Right lobe of liver (tissue), 6 donors: ENCODE data around the gene C10orf71. TPM values are rescaled to one million over a fixed set of nuclear protein-coding genes. Genes with fewer than 3 reads are reported as not detected.

Experiments
- ATAC-seq, 4 donors: fragments of 200-7000 bp; cut with Tn5 transposase; one replicate each; pipeline ENCODE4 v1.9.1; 2020; ENCODE audit warnings: mild to moderate bottlenecking in 4 of 4, moderate library complexity in 4 of 4
- DNase-seq, 3 donors: peaks; one replicate each; pipeline ENCODE4 v3.0.0-alpha.2; 2020
- H3K27ac ChIP-seq, 3 donors: fragments of 200-600 bp; one replicate each; pipeline ENCODE4 v1.8.0; 2022
- H3K27me3 ChIP-seq, 2 donors: fragments of 200-600 bp; one replicate each; pipeline ENCODE4 v1.8.0; 2022
- H3K36me3 ChIP-seq, 4 donors: fragments of 200-600 bp; sonication (generic) in 1 of 4; one replicate each; pipeline versions ENCODE4 v1.5.1 to v1.8.0; 2017 to 2022; ENCODE audit warnings: control low read depth in 1 of 4
- H3K4me1 ChIP-seq, 4 donors: fragments of 200-600 bp; sonication (generic) in 1 of 4; one replicate each; pipeline versions ENCODE4 v1.5.1 to v1.8.0; 2017 to 2022; ENCODE audit warnings: control low read depth in 1 of 4
- H3K4me3 ChIP-seq, 3 donors: fragments of 200-600 bp; one replicate each; pipeline ENCODE4 v1.8.0; 2022
- H3K9me3 ChIP-seq, 4 donors: fragments of 200-600 bp; sonication (generic) in 1 of 4; one replicate each; pipeline versions ENCODE4 v1.5.1 to v1.8.0; 2017 to 2022; ENCODE audit warnings: control low read depth in 1 of 4
- CTCF ChIP-seq, 4 donors: fragments of 200-600 bp in 3 of 4; fragments of 450-650 bp in 1 of 4; IDR thresholded peaks; one replicate each; pipeline versions ENCODE4 v1.5.1 to v1.8.0; 2016 to 2022; ENCODE audit warnings: antibody characterized with exemption in 4 of 4, mild to moderate bottlenecking in 2 of 4
- POLR2A ChIP-seq: fragments of 450-650 bp; IDR thresholded peaks from one replicate; pipeline ENCODE4 v1.6.1; 2017; ENCODE audit warnings: antibody characterized with exemption, mild to moderate bottlenecking
- WGBS: methylation state at CpG from one replicate; pipeline ENCODE4 v1.1.6; 2018; ENCODE audit warnings: low coverage, low lambda C conversion rate; ENCODE audit not compliant: insufficient coverage; ENCODE audit errors: missing lambda C conversion rate; 5-methylcytosine and 5-hydroxymethylcytosine counted together
- intact Hi-C, 2 donors: fragments of 100-400 bp; cut with DNase I; formaldehyde crosslinking; loops; one replicate each; pipeline versions ENCODE4 v1.11.2 to v1.14.1; 2022
- total RNA-seq, 6 experiments: library from RNA; depleted of rRNA in 2 of 6; stranded (reverse); fragments of >200 nt in 2 of 6; fragmentation: NEBNext Ultra II Directional in 3 of 6; extraction: Animal tissue kit (Norgen Biotek cat#: 25700) in 3 of 6; gene quantifications; one replicate each; pipeline versions ENCODE4 v1.1.0 to v1.2.4, GENCODE V29; 2016 to 2023
- donor health status: DM: no; HTN: yes; CAD: no.
- donor health status: DM: no; HTN: no; CAD: no.
- donor health status: DM: no; HTN: no; CAD: no.
- donor health status: DM: no; HTN: yes; CAD: no.
- donor health status: DM: no; HTN: yes; CAD: no.

Gene C10orf71
- total RNA-seq, 6 experiments from 2014 or later = 0.04 to 0.12 TPM; not detected in 4

GRCh38 chr10:49320191-49320590 is 21.2 kb downstream of the C10orf71 start:
- no peaks in the 10 kb centered on the region for H3K9me3 ChIP-seq
- TF ChIP-seq POLR2A = no peak
- TF ChIP-seq CTCF (IDR thresholded peaks at IDR 0.05) = no peak
- DNase-seq (no peak), ATAC-seq (no peak)
- no peaks in the 10 kb centered on the region for H3K36me3 ChIP-seq
- H3K27ac ChIP-seq = no peak overlapping the region
- 70% methylated on average over 2 of the region's 2 CpGs for WGBS
- no peaks in the 10 kb centered on the region for H3K4me1 ChIP-seq
- H3K27me3 ChIP-seq = no peaks in the 10 kb centered on the region
- intact Hi-C loops = no loop called here
- no peak overlapping the region for H3K4me3 ChIP-seq

GRCh38 chr10:49321021-49321420 is 22.1 kb downstream of the C10orf71 start:
- WGBS = 43% methylated on average over 3 of the region's 3 CpGs

GRCh38 chr10:49322371-49323170 is 23.6 kb downstream of the C10orf71 start:
- Histone ChIP-seq H3K27ac (no peak overlapping the region), H3K27me3 (no peaks in the 10 kb centered on the region), H3K4me3 (no peak overlapping the region), H3K9me3 (no peaks in the 10 kb centered on the region), H3K36me3 (no peaks in the 10 kb centered on the region), H3K4me1 (no peaks in the 10 kb centered on the region)
- intact Hi-C loops = no loop called here
- TF ChIP-seq POLR2A (no peak), CTCF (IDR thresholded peaks at IDR 0.05) (no peak)
- ATAC-seq (no peak), DNase-seq (no peak)
- 75% methylated on average over 18 of the region's 26 CpGs for WGBS

More at GRCh38 chr10:49321021-49321420, 22.1 kb downstream of the C10orf71 start:
- no peaks in the 10 kb centered on the region for H3K4me1 ChIP-seq
- no peak for DNase-seq
- H3K4me3 ChIP-seq = no peak overlapping the region
- no peak overlapping the region for H3K27ac ChIP-seq
- H3K27me3 ChIP-seq = no peaks in the 10 kb centered on the region
- no peaks in the 10 kb centered on the region for H3K9me3 ChIP-seq
- no peaks in the 10 kb centered on the region for H3K36me3 ChIP-seq
- no peak for ATAC-seq
- intact Hi-C loops = no loop called here
- TF ChIP-seq CTCF (IDR thresholded peaks at IDR 0.05) (no peak), POLR2A (no peak)

GRCh38 chr10:49323171-49323895 is 24.4 kb downstream of the C10orf71 start:
- TF ChIP-seq CTCF (IDR thresholded peaks at IDR 0.05) = no peak
- no peak for TF ChIP-seq POLR2A
- no peaks in the 10 kb centered on the region for H3K27me3 ChIP-seq
- H3K36me3 ChIP-seq = no peaks in the 10 kb centered on the region
- H3K27ac ChIP-seq = no peak overlapping the region
- no peak for DNase-seq
- 35% methylated on average over 2 of the region's 7 CpGs for WGBS
- no peak overlapping the region for H3K4me3 ChIP-seq
- no peak for ATAC-seq
- no peaks in the 10 kb centered on the region for H3K4me1 ChIP-seq
- H3K9me3 ChIP-seq = no peaks in the 10 kb centered on the region
- intact Hi-C loops = no loop called here
